NCI-H1092 treated with DMSO at 0.1 percent for 48 hours (cell line): ENCODE results near the gene PRR29.
"Not testable (repeated sequence)": the region's sequence is repeated elsewhere in the genome, so short reads cannot be mapped to it uniquely, and the experiment has no call there.

Source experiments
- DNase-seq: peaks from one replicate; lab custom pipeline; 2025; lab: John Stamatoyannopoulos, UW

Gene PRR29

GRCh38 chr17:63974594-63975192 is 23.5 kb upstream of the PRR29 start:
- no peak for DNase-seq

DNA sequence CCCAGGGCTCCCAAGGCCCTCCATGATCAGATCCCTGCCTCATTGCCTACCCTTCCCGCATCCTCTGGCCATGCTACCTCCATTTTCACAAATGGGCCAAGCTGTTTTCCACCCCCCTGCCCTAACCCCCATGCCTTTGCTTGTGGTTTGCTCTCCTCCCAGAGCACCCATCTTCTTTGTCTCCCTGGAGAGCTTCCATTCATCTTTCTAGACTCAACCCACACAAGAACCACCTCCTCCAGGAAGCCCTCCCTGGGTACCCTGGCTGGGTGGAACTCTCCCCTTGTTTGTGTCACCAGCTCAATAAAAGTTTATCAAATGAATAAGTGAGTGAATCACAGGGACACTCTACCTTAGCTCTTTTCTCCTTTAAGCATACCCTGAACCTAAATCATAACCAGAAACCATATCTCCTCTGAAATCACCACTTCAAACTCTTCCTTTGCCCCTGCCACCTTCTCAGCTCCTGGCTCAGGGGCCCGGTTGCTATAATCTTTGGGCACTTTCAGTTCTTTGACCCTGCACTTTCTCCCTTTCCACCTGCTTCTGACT is 22.5 kb upstream of the PRR29 start:
- no peak for DNase-seq

GRCh38 chr17:63976702-63977101 is 21.4 kb upstream of the PRR29 start:
- no peak for DNase-seq

- no peak for DNase-seq
These were observed 19.6 kb upstream of the PRR29 start for GRCh38 chr17:63978272-63979200.

DNA sequence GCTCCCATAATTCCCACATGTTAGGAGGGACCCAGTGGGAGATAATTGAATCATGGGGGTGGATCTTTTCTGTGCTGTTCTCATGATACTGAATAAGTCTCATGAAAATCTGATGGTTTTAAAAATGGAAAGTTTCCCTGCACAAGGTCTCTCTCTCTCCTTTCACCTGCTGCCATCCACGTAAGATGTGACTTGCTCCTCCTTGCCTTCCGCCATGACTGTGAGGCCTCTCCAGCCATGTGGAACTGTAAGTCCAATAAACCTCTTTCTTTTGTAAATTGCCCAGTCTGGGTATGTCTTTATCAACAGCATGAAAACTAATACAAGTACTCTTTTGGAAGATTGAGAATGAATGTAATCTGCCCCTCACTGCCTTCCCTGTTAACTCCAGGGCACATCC is 15.5 kb upstream of the PRR29 start:
- DNase-seq: not testable (repeated sequence)

DNA sequence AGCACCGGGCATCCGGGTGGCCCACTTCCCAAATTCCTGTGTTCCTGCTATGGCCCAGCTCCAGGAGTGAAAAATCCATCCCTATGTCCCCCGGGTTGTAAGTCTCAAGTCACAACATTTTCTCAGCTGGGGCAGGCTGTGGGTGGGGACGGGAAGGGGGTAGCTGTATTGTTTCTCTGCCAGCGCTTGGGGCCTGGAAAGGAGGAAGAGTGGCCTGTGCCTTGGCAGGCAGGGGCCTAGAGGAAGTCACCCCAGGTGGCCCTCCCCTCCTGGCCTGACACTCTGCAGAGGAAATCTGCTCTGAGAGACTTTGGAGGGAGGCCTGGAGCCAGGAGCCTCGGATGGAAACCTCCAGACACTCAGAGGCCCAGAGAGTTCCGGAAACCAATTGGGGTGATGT is 14.8 kb upstream of the PRR29 start:
- no peak for DNase-seq

DNA sequence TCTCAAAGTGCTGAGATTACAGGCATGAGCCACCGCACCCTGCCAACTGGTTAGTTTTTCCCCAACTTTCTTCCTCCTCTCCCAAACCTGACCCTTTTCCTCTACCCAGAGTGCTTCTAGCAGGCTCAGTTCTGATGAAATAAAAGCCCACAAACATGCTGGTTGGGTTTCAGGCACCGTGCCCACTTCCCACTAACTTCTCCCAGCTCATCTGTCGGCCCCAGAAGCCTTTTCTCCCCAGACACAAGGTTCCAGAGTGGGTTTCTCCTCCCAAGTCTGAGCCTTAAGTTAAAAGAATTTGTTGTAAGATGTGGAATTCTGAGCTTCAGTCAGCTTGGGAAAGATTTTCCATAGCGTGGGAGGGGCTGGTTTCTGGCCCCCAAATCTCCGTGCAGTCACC is 13.9 kb upstream of the PRR29 start:
- DNase-seq: no peak

- no peak for DNase-seq
These were observed 13.3 kb upstream of the PRR29 start for GRCh38 chr17:63984651-63985386.

- DNase-seq: no peak
These were observed 12.6 kb upstream of the PRR29 start for GRCh38 chr17:63985387-63986140.

- no peak for DNase-seq
These were observed 11.3 kb upstream of the PRR29 start for GRCh38 chr17:63986821-63987220.

DNA sequence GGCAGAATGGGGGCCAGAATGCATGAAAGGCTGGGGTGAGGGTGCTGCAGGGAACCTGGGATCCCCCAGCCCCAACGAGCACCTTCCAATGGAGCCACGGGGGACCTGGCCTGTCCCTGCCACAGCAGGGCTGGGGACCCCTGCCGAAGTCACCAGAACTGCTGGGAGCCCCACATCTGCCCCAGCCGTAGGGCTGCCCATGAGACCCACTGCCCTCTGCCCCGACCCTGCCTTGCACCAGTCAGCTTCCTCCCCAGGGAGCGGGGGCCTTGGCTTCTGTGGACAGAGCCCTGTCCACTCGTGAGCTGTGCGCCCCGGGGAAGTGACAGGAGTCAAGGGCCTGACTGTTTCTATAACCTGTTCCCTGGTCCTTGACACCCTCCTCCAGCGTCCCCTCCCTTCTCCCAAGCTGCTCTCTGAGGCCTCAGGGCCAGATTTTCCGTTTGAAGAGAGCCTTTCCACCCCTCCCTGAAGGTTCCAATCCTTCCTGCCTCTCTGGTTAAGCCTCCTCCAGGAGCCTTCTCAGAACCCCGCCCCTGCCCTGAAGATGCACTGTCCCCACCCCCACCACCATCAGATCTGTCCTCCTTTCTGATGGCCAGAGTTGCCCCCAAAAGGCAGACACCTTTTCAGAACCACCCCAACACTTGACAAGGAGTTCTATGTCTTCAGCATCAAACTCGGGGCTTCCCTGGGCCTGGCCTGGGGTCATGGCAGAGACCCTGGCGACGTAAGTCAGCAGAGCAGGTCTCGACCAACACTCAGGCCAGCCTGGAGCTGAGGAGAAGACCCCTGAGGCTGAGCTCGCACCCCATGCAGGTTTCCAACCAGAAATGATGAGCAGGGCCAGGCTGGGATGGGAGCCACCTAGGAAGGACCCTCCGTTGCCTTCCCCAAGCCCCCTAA is 10.7 kb upstream of the PRR29 start:
- DNase-seq: no peak

- no peak for DNase-seq
These were observed 10.0 kb upstream of the PRR29 start for GRCh38 chr17:63988127-63988478.

GRCh38 chr17:63988741-63989621 is 9.2 kb upstream of the PRR29 start:
- no peak for DNase-seq

GRCh38 chr17:63989622-63990345 is 8.4 kb upstream of the PRR29 start:
- no peak for DNase-seq

DNA sequence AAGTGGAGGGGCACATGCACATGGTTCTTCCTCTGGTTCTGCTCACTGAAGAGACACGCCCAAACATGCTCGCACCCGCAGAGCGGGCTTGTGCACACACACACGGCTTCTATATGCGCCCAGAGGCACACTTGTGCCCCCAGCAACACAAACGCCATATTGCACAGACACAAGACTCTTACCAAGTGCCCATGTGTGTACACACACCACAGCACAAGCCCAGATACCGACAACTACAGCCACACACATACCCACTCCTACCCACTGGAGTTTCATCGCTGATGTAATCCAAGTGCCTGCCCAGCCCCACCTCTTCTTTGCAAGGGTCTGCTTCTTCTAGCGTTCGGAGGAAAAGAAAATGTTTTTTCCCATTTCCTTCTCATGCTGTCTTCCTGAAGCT is 6.5 kb upstream of the PRR29 start:
- no peak for DNase-seq

DNA sequence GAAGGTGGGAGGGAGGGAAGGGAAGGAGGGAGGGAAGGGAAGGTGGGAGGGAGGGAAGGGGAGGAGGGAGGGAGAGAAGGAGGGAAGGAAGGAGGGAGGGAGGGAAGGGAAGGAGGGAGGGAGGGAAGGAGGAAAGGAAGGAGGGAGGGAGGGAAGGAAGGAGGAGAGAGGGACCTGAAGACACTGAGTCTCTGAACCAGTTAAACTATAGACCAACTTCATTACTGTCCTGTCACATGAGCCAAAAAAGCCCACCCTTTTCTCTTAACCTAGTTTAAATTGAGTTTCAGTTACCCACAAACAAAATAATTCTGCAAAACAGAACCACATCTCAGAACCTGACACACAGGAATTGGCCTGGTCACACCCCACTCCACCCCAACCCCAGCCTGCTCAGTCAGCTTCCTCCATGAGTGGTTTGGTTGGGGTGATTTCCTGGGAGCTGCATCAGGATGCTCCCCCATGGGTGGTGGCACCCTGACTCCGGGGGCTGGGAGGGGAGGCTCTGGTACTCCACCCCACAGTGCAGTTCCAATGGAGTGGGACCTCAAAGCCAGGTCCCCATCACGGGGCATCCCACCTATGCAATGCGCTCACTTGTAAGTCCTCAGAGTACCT is 4.7 kb upstream of the PRR29 start:
- DNase-seq: no peak

- no peak for DNase-seq
These were observed 2.5 kb upstream of the PRR29 start for GRCh38 chr17:63995626-63996025.

DNA sequence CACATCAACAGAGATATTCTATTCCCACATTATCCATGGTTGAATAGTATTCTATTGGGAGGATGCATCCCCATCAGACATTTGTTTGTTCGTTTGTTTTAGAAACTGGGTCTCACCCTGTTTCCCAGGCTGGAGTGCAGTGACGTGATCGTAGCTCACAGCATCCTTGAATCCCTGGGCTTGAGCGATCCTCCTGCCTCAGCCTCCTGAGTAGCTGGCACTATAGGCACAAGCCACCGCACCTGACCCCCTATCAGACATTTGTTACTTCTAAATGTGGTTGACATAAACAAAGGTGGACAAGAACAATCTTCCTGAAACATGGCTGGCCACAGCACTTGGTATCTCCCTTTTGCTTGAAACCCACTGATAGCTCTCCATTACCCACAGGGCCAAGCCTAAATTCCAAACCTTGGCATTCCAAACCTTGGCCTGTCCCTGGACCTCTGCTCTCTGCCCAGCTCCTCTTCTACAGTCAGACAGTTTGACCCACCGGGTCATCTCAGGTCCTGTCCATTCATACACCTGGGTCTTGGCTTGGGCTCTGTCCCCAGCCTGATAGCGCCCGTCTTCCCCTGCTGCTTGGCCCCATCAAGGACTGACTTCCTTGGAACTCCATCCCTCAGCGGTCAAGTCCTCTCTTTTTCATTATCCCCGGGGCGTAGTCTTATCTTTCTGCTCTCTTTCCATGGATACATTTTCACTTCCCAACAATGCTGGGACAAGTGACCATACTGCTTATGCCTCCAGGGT is 1.5 kb upstream of the PRR29 start:
- DNase-seq: no peak
